Neutrophil (primary cell): ENCODE results near the gene NOTO.

Experiments used
- H3K27ac ChIP-seq: fragments of 200-600 bp; sonication (generic); 2 replicates; pipeline ENCODE4 v1.5.1; 2016; ENCODE audit warnings: mild to moderate bottlenecking, moderate library complexity
- H3K27me3 ChIP-seq: fragments of 200-600 bp; sonication (generic); 2 replicates; pipeline ENCODE4 v1.6.0; 2016; ENCODE audit warnings: mild to moderate bottlenecking
- H3K36me3 ChIP-seq: fragments of 200-600 bp; sonication (generic); 2 replicates; pipeline ENCODE4 v1.5.1; 2017
- H3K4me1 ChIP-seq, 2 experiments: fragments of 200-600 bp in 1 of 2; sonication (generic) in 1 of 2; 1 replicate in 1 of 2; 2 replicates in 1 of 2; pipeline versions ENCODE4 v1.5.1 to v1.6.1; 2013 to 2016; ENCODE audit warnings: low read depth in 1 of 2, low read length in 1 of 2, mild to moderate bottlenecking in 1 of 2, moderate library complexity in 1 of 2; ENCODE audit not compliant: control insufficient read depth in 1 of 2, insufficient read depth in 1 of 2
- H3K4me3 ChIP-seq, 2 experiments: fragments of 200-600 bp in 1 of 2; sonication (generic) in 1 of 2; 1 replicate in 1 of 2; 2 replicates in 1 of 2; pipeline ENCODE4 v1.5.1; 2013 to 2016; ENCODE audit warnings: low read depth in 1 of 2, low read length in 1 of 2, mild to moderate bottlenecking in 1 of 2, moderate library complexity in 1 of 2
- H3K9me3 ChIP-seq: fragments of 200-600 bp; sonication (generic); 2 replicates; pipeline ENCODE4 v1.5.1; 2016
- TF ChIP-seq, protein P1 (sequence below): fragments of 200-600 bp; sonication (generic); IDR thresholded peaks from 2 replicates; pipeline ENCODE4 v1.5.1; 2016; ENCODE audit warnings: antibody characterized with exemption

The NOTO gene

DNA sequence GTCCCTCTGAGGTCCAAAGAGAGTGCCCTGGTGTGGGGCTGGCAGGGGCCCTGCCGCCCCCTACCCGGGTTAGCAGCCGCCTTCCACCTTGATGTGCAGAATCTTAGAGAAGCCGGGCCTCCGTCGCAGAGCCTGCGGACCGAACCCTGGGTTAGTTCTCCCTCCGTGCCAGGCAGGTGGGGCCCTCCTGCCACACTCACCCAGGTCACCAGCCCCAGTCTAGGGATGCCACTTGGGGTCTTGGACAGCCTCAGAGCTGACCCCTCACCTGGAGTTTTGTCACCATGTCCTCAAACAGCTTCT is 56.5 kb downstream of the NOTO start:
- TF ChIP-seq, protein P1, sequence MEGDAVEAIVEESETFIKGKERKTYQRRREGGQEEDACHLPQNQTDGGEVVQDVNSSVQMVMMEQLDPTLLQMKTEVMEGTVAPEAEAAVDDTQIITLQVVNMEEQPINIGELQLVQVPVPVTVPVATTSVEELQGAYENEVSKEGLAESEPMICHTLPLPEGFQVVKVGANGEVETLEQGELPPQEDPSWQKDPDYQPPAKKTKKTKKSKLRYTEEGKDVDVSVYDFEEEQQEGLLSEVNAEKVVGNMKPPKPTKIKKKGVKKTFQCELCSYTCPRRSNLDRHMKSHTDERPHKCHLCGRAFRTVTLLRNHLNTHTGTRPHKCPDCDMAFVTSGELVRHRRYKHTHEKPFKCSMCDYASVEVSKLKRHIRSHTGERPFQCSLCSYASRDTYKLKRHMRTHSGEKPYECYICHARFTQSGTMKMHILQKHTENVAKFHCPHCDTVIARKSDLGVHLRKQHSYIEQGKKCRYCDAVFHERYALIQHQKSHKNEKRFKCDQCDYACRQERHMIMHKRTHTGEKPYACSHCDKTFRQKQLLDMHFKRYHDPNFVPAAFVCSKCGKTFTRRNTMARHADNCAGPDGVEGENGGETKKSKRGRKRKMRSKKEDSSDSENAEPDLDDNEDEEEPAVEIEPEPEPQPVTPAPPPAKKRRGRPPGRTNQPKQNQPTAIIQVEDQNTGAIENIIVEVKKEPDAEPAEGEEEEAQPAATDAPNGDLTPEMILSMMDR, result no peak
- H3K4me1 ChIP-seq, result no peaks in the 10 kb centered on the region
- no peak overlapping the region for H3K4me3 ChIP-seq
- H3K36me3 ChIP-seq, result peaks cover 14% of the 10 kb centered on the region
- H3K9me3 ChIP-seq, result no peaks in the 10 kb centered on the region
- H3K27me3 ChIP-seq, result no peaks in the 10 kb centered on the region
- H3K27ac ChIP-seq, result no peak overlapping the region

DNA sequence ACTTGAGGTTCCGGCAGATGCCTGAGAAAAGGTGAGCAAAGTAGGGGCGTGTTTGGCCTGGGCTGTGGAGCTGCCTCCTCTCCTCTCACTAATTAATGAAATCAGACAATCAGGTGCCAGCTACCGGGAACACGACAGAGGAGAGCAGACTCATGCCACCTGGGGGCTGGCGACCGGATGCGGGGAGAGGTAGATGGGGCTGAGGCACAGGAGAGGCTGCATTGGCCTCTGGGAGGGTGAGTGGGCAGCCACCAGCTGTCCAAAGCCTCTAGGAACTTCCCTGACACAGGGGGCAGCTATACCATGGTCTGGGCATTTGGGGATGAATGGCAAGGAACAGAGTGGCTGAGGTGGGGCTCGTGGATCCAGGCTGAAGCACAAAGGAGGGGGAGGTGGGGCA is 56.9 kb downstream of the NOTO start:
- H3K4me1 ChIP-seq, result no peaks in the 10 kb centered on the region
- H3K36me3 ChIP-seq, result peaks cover 10% of the 10 kb centered on the region
- TF ChIP-seq, protein P1, result no peak
- H3K27me3 ChIP-seq, result no peaks in the 10 kb centered on the region
- no peak overlapping the region for H3K27ac ChIP-seq
- no peaks in the 10 kb centered on the region for H3K9me3 ChIP-seq
- H3K4me3 ChIP-seq, result no peak overlapping the region

- no peak overlapping the region for H3K27ac ChIP-seq
- H3K9me3 ChIP-seq, result no peaks in the 10 kb centered on the region
- TF ChIP-seq, protein P1, result no peak
- no peaks in the 10 kb centered on the region for H3K4me1 ChIP-seq
- H3K36me3 ChIP-seq, result peaks cover 5% of the 10 kb centered on the region
- no peak overlapping the region for H3K4me3 ChIP-seq
- H3K27me3 ChIP-seq, result no peaks in the 10 kb centered on the region
Measured at GRCh38 chr2:73259704-73260337, 57.4 kb downstream of the NOTO start.

- Histone ChIP-seq H3K27me3 (no peaks in the 10 kb centered on the region), H3K36me3 (no peaks in the 10 kb centered on the region), H3K27ac (no peak overlapping the region), H3K4me1 (no peaks in the 10 kb centered on the region), H3K4me3 (no peak overlapping the region), H3K9me3 (no peaks in the 10 kb centered on the region)
- TF ChIP-seq, protein P1, result no peak
Measured at GRCh38 chr2:73260338-73260984, 58.1 kb downstream of the NOTO start.
